K562 treated with DMSO at 1 percent for 4 hours (cell line): Measurements from ENCODE around the gene C7orf25. TPM values are rescaled to one million over a fixed set of nuclear protein-coding genes. Genes with fewer than 3 reads are reported as not detected.

Experiments used
- total RNA-seq: library from RNA; unstranded; fragments of 300-600 nt; gene quantifications from 2 replicates; pipeline ENCODE4 v1.2.3, GENCODE V29; 2022; ENCODE audit not compliant: insufficient read depth

Gene C7orf25
- total RNA-seq: 4.1 and 5.3 TPM in 2 replicates

DNA sequence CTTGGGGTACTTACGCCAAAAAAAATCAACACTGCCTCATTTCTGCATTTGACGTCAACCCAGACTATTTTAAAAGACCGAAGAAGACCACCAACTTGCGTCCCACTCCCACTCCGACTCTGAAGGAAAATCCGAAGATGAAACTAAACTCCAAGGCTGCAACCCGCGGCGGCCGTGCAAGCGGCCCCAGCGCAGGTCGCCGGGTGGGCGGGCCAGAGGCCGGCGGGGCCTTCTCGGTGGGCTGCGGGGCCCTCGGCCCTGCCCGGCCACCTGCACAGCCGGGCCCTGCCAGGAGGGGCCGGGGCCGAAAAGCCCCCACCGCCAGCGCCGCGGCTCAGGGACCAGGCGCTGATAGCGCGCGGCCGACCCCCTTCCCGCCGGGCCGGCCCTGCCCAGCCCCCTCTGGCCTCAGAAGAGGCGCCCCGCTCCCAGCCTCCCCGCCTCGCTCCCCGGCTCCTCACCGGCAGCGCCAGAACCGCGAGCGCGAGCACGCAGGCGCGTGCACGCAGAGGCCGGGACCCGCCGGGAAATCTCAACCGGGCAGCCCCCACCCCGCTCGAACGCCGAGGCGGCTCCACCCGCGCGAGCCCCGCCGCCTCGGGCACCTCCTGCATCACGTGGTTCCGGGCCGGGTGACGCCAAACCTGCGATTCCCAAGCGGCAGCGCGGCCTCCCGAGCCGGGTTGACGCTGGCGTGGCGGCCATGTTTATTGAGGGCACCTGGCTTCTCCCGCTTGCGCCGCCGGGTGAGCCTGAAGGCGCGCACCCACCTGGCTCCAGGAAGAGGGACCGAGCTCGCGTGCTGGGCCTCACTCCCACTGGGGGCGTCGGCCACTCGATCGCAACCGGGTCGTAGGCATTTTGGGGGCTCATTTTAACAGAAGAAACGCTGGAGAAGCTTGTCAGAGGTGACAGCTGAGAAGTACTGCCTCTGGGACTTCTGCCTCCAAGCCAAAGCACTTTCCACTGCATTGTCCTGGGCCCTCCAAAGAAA, at the start of gene C7orf25:
C7orf25 (minus strand) TSS at position 617 of the 994 bp plus-strand sequence. CDS start 1,170 bp downstream, outside the sequence.

DNA sequence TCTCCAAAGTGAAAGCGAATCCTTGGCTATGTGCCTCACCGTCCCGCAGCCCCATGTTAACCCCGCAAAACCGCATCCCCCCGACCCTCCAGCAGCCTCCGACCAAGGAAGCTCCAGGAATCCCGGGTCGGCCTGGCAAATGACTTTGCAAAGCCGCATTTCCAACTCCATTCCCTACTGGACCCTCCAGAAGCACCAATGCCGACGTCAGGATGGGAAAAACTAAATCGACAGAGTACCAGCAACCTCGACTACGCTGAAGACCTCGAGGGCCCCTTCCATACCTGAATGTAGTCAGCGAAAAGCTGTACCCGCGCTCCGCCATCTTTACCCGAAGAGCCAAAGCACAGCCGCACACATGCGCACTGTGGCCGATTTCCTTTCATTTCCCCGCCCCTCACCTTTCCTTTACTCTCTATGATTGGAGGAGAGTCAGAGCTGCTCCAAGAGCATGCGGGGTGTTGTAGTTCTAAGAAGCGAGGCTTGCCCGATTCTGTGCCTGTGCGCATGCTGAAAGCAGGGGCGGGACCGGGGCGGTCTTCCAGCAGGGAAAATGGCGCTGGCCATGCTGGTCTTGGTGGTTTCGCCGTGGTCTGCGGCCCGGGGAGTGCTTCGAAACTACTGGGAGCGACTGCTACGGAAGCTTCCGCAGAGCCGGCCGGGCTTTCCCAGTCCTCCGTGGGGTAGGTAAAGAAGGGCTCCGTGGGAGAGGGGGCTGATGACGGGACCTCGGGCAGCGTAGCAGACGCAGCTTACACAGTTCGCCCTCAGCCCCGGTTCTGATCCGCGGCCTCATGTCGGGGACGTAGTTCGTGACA, 20.2 kb upstream of the C7orf25 start, which contains the start of the genes MRPL32 and PSMA2:
MRPL32 (plus strand) TSS at position 543 of the 818 bp plus-strand sequence; CDS start at position 554, 11 bp downstream.
PSMA2 (minus strand) TSS at position 341 of the 818 bp plus-strand sequence; CDS start at position 325, 16 bp downstream.

Other genes starting within 250 kb of the C7orf25 start
- gene PSMA2, start 20.1 kb upstream of the C7orf25 start, total RNA-seq: 135 and 136 TPM in 2 replicates
- 41.6 and 47.8 TPM in 2 replicates for gene MRPL32, start 20.3 kb upstream of the C7orf25 start, total RNA-seq
- not detected in 2 replicates for gene HECW1, start 200.6 kb upstream of the C7orf25 start, total RNA-seq